ENCODE measurements around the gene LIX1. TPM values are rescaled to one million over a fixed set of nuclear protein-coding genes. Genes with fewer than 3 reads are reported as not detected.
"Not testable (repeated sequence)": the region's sequence is repeated elsewhere in the genome, so short reads cannot be mapped to it uniquely, and the experiment has no call there.

Gene LIX1
- total RNA-seq, 1 donor from 2014 or later = 164 TPM

DNA sequence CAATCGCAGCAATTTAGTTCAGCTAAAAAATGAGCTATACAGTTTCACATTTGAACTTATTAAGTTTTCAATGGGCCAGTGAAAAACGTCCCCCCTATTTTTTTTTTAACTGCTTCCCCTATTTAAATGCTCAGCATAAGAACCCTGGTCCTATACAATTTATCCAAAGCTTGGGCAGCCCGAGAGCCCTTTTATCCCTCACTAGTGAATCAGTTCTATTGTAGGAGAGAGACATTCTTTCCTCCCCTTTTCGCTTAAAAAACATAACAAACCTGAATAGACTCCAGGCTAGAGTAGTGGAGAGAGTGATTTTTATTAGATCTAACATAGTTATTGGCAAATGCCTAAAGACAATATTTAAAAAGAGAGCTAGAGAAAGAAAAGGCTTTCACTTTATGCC is 1.4 kb downstream of the LIX1 start:
- Histone ChIP-seq H3F3A (ENCODE audit: low read depth) (peaks cover 36% of the 10 kb centered on the region), H4K20me1 (ENCODE audit: low read depth) (peaks cover 34% of the 10 kb centered on the region), H3K9ac (peak overlapping the region; percentile 57), H2AFZ (replicated peaks) (no peak overlapping the region), H3K4me1 (peaks cover 55% of the 10 kb centered on the region), H3K9me3 (ENCODE audit: low read depth) (no peaks in the 10 kb centered on the region), H3K27me3 (no peaks in the 10 kb centered on the region), H3K79me2 (ENCODE audit: low read depth) (peaks cover 64% of the 10 kb centered on the region), H3K27ac (peak overlapping the region; percentile 96), H3K4me2 (peak overlapping the region; percentile 91), H3K4me3 (peak overlapping the region; percentile 82), H3K36me3 (no peaks in the 10 kb centered on the region)
- Mint-ChIP-seq H3K9me3 (no peaks in the 10 kb centered on the region), H3K27me3 (ENCODE audit: insufficient read depth, low read depth) (no peaks in the 10 kb centered on the region), H3K4me1 (peaks cover 57% of the 10 kb centered on the region), H3K36me3 (peaks cover 3% of the 10 kb centered on the region), H3K4me3 (peak overlapping the region; percentile 86), H3K27ac (peak overlapping the region; percentile 94)
- TF ChIP-seq, protein P1, sequence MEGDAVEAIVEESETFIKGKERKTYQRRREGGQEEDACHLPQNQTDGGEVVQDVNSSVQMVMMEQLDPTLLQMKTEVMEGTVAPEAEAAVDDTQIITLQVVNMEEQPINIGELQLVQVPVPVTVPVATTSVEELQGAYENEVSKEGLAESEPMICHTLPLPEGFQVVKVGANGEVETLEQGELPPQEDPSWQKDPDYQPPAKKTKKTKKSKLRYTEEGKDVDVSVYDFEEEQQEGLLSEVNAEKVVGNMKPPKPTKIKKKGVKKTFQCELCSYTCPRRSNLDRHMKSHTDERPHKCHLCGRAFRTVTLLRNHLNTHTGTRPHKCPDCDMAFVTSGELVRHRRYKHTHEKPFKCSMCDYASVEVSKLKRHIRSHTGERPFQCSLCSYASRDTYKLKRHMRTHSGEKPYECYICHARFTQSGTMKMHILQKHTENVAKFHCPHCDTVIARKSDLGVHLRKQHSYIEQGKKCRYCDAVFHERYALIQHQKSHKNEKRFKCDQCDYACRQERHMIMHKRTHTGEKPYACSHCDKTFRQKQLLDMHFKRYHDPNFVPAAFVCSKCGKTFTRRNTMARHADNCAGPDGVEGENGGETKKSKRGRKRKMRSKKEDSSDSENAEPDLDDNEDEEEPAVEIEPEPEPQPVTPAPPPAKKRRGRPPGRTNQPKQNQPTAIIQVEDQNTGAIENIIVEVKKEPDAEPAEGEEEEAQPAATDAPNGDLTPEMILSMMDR (IDR thresholded peaks at IDR 0.05) = no peak
- TF ChIP-seq EZH2 (IDR thresholded peaks at IDR 0.05) (no peak), EZH2phosphoT487 (IDR thresholded peaks at IDR 0.05) (no peak)
- peak; percentile 53 for DNase-seq (ENCODE audit: low spot score)

DNA sequence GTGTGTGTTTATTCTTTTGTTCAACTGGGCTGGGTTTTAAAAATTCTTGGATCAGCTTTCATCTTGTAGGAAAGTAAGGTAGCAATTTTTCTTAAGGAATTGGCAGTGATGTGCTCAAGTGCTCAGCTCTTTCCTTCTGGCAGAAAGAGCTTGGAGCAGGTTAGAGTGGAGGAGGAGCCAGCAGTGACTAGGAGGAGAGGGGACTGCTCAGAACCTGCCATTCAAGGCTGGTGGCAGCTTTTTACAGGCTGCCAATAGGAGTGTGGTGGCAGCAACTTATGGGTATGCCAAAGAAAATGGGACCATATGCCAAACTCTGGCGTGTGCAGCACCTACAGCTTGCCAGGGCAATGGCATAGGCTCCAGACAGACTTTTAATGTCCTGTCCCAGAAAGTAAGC is 2.2 kb downstream of the LIX1 start:
- peaks cover 42% of the 10 kb centered on the region for H4K20me1 ChIP-seq (ENCODE audit: low read depth)
- not testable (repeated sequence) for H3K27me3 Mint-ChIP-seq (ENCODE audit: insufficient read depth, low read depth); H3K9me3 ChIP-seq (ENCODE audit: low read depth); H3K27me3 ChIP-seq; H3K9me3 Mint-ChIP-seq; H2AFZ ChIP-seq (replicated peaks); H3K36me3 Mint-ChIP-seq; H3K36me3 ChIP-seq; H3K9ac ChIP-seq
- Mint-ChIP-seq H3K27ac (peak overlapping the region; percentile 14), H3K4me1 (peaks cover 63% of the 10 kb centered on the region), H3K4me3 (peak overlapping the region; percentile 86)
- peak overlapping the region; percentile 96 for H3K27ac ChIP-seq
- H3K4me3 ChIP-seq = peak overlapping the region; percentile 82
- H3K79me2 ChIP-seq (ENCODE audit: low read depth) = peaks cover 72% of the 10 kb centered on the region
- DNase-seq (ENCODE audit: low spot score) = peak; percentile 51
- H3K4me2 ChIP-seq = peak overlapping the region; percentile 91
- peaks cover 44% of the 10 kb centered on the region for H3F3A ChIP-seq (ENCODE audit: low read depth)
- H3K4me1 ChIP-seq = peaks cover 62% of the 10 kb centered on the region

DNA sequence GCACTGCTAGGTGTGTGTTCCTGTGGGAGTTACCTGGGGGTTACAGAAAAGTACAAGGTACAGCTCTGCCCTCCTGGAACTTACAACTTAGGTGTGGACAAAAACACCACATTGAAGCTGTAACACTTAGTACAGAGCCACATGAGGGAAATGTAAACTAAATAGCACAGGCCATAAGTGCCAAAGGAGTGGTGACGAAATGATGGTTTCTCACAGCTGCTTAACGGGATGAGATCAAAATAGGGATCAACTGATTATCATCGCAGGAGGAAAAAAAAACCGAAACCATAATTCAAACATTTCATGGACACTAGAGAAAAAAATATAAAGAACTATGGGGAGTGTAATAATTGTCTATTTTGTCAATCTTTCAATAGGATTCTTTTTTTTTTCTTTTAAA is 5.9 kb downstream of the LIX1 start:
- H3K27ac ChIP-seq = peak overlapping the region; percentile 52
- no peak overlapping the region for H3K27ac Mint-ChIP-seq
- DNase-seq (ENCODE audit: low spot score) = no peak

DNA sequence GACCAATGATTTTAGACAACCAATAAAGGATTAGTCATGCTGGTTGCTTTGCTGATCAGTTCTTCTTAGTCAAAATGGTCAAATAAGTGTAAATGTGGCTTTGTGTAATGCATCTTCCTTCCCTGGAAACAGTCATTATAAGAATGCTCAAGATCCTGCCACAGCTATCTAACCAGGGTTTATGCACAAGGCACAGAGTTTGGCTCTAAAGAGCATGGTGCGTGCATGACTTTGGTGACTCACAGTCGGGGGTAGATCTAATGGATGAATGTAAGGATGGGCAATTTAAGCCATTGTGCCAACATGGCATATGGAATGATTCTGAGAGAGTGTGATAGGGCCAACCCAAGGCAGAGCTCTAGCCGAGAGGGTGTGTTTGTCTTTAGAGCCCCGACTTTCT is 6.5 kb downstream of the LIX1 start:
- Histone ChIP-seq H3K4me1 (peaks cover 89% of the 10 kb centered on the region), H3K79me2 (ENCODE audit: low read depth) (peaks cover 98% of the 10 kb centered on the region), H3K36me3 (peaks cover 7% of the 10 kb centered on the region), H3K27ac (peak overlapping the region; percentile 97), H3K9ac (no peak overlapping the region), H3F3A (ENCODE audit: low read depth) (peaks cover 35% of the 10 kb centered on the region), H2AFZ (replicated peaks) (no peak overlapping the region), H4K20me1 (ENCODE audit: low read depth) (peaks cover 48% of the 10 kb centered on the region), H3K4me3 (no peak overlapping the region), H3K9me3 (ENCODE audit: low read depth) (no peaks in the 10 kb centered on the region), H3K27me3 (no peaks in the 10 kb centered on the region), H3K4me2 (peak overlapping the region; percentile 91)
- no peak overlapping the region for H3K4me3 Mint-ChIP-seq
- H3K27me3 Mint-ChIP-seq (ENCODE audit: insufficient read depth, low read depth) = no peaks in the 10 kb centered on the region
- no peak for DNase-seq (ENCODE audit: low spot score)
- H3K4me1 Mint-ChIP-seq = peaks cover 66% of the 10 kb centered on the region
- H3K9me3 Mint-ChIP-seq = peaks cover 3% of the 10 kb centered on the region
- H3K27ac Mint-ChIP-seq = peak overlapping the region; percentile 30
- peaks cover 29% of the 10 kb centered on the region for H3K36me3 Mint-ChIP-seq
- TF ChIP-seq, protein P1 (IDR thresholded peaks at IDR 0.05) = no peak
- TF ChIP-seq EZH2phosphoT487 (IDR thresholded peaks at IDR 0.05) (no peak), EZH2 (IDR thresholded peaks at IDR 0.05) (no peak)

More for the DNA sequence above, 5.9 kb downstream of the LIX1 start:
- Mint-ChIP-seq H3K27me3 (ENCODE audit: insufficient read depth, low read depth) (no peaks in the 10 kb centered on the region), H3K4me3 (no peak overlapping the region), H3K9me3 (peaks cover 3% of the 10 kb centered on the region), H3K36me3 (peaks cover 23% of the 10 kb centered on the region), H3K4me1 (peaks cover 68% of the 10 kb centered on the region)
- Histone ChIP-seq H4K20me1 (ENCODE audit: low read depth) (peaks cover 48% of the 10 kb centered on the region), H3K4me3 (no peak overlapping the region), H3K79me2 (ENCODE audit: low read depth) (peaks cover 98% of the 10 kb centered on the region), H3K36me3 (peaks cover 7% of the 10 kb centered on the region), H2AFZ (replicated peaks) (no peak overlapping the region), H3F3A (ENCODE audit: low read depth) (peaks cover 41% of the 10 kb centered on the region), H3K9me3 (ENCODE audit: low read depth) (no peaks in the 10 kb centered on the region), H3K4me1 (peaks cover 84% of the 10 kb centered on the region), H3K4me2 (peak overlapping the region; percentile 91), H3K9ac (no peak overlapping the region), H3K27me3 (no peaks in the 10 kb centered on the region)
- TF ChIP-seq EZH2phosphoT487 (IDR thresholded peaks at IDR 0.05) (no peak), EZH2 (IDR thresholded peaks at IDR 0.05) (no peak)
- TF ChIP-seq, protein P1 (IDR thresholded peaks at IDR 0.05) = no peak
